Upper lobe of right lung (tissue), 1 donor: ENCODE measurements around the gene ITGAL. TPM values are rescaled to one million over a fixed set of nuclear protein-coding genes. Genes with fewer than 3 reads are reported as not detected.
"Not testable (repeated sequence)": the region's sequence is repeated elsewhere in the genome, so short reads cannot be mapped to it uniquely, and the experiment has no call there.

Experiments
- ATAC-seq: fragments of 200-7000 bp; cut with Tn5 transposase; one replicate; pipeline ENCODE4 v1.9.1; 2020; ENCODE audit warnings: mild to moderate bottlenecking, moderate library complexity
- DNase-seq: peaks from one replicate; pipeline ENCODE4 v3.0.0-alpha.2; 2020
- H3K27ac ChIP-seq: fragments of 200-600 bp; one replicate; pipeline ENCODE4 v1.8.0; 2022
- H3K27me3 ChIP-seq: fragments of 200-600 bp; one replicate; pipeline ENCODE4 v1.8.0; 2022; ENCODE audit warnings: mild to moderate bottlenecking
- H3K36me3 ChIP-seq: fragments of 200-600 bp; one replicate; pipeline ENCODE4 v1.8.0; 2022
- H3K4me1 ChIP-seq: fragments of 200-600 bp; one replicate; pipeline ENCODE4 v1.8.0; 2022
- H3K4me3 ChIP-seq: fragments of 200-600 bp; one replicate; pipeline ENCODE4 v1.8.0; 2022; ENCODE audit warnings: mild to moderate bottlenecking
- H3K9me3 ChIP-seq: fragments of 200-600 bp; one replicate; pipeline ENCODE4 v1.8.0; 2022
- CTCF ChIP-seq: fragments of 200-600 bp; IDR thresholded peaks from one replicate; pipeline ENCODE4 v1.8.0; 2022; ENCODE audit warnings: antibody characterized with exemption
- intact Hi-C: fragments of 100-400 bp; cut with DNase I; formaldehyde crosslinking; loops from one replicate; pipeline ENCODE4 v1.11.0; 2022
- total RNA-seq: library from RNA; stranded (reverse); fragmentation: NEBNext Ultra II Directional; extraction: Animal tissue kit (Norgen Biotek cat#: 25700); gene quantifications from one replicate; pipeline ENCODE4 v1.2.1, GENCODE V29; 2021
- donor health status: DM: no; HTN: yes; CAD: no; lungs with severe emphysema.

Gene ITGAL
- total RNA-seq, 1 donor from 2014 or later, result 62.8 TPM

- H3K27me3 ChIP-seq, result no peaks in the 10 kb centered on the region
- H3K27ac ChIP-seq, result no peak overlapping the region
- no peak overlapping the region for H3K4me3 ChIP-seq
- ATAC-seq (no peak), DNase-seq (no peak)
- intact Hi-C loops, result no loop called here
- no peaks in the 10 kb centered on the region for H3K4me1 ChIP-seq
- no peaks in the 10 kb centered on the region for H3K9me3 ChIP-seq
- TF ChIP-seq CTCF, result no peak
- peaks cover 12% of the 10 kb centered on the region for H3K36me3 ChIP-seq
These were observed 46.0 kb downstream of the ITGAL start for GRCh38 chr16:30518552-30518951.

GRCh38 chr16:30519120-30520049 lies 46.8 kb downstream of the ITGAL start:
- no peak for TF ChIP-seq CTCF

GRCh38 chr16:30521476-30521872 lies 48.9 kb downstream of the ITGAL start:
- Histone ChIP-seq H3K27ac (no peak overlapping the region), H3K36me3 (no peaks in the 10 kb centered on the region), H3K4me3 (no peak overlapping the region), H3K9me3 (no peaks in the 10 kb centered on the region), H3K4me1 (peaks cover 5% of the 10 kb centered on the region), H3K27me3 (no peaks in the 10 kb centered on the region)
- TF ChIP-seq CTCF, result no peak
- DNase-seq (no peak), ATAC-seq (no peak)
- intact Hi-C loops, result no loop called here

More at GRCh38 chr16:30519120-30520049, 46.8 kb downstream of the ITGAL start:
- Histone ChIP-seq H3K27me3 (no peaks in the 10 kb centered on the region), H3K4me3 (no peak overlapping the region), H3K4me1 (no peaks in the 10 kb centered on the region), H3K9me3 (no peaks in the 10 kb centered on the region), H3K27ac (no peak overlapping the region), H3K36me3 (peaks cover 12% of the 10 kb centered on the region)
- ATAC-seq (no peak), DNase-seq (no peak)
- intact Hi-C loops, result no loop called here

- peaks cover 5% of the 10 kb centered on the region for H3K4me1 ChIP-seq
- H3K27me3 ChIP-seq, result no peaks in the 10 kb centered on the region
- no peaks in the 10 kb centered on the region for H3K36me3 ChIP-seq
- DNase-seq, result no peak
- H3K27ac ChIP-seq, result no peak overlapping the region
- no peaks in the 10 kb centered on the region for H3K9me3 ChIP-seq
- no peak for TF ChIP-seq CTCF
- intact Hi-C loops, result no loop called here
- no peak overlapping the region for H3K4me3 ChIP-seq
- no peak for ATAC-seq
These were observed 49.5 kb downstream of the ITGAL start for GRCh38 chr16:30521873-30522641.

GRCh38 chr16:30522702-30523463 lies 50.3 kb downstream of the ITGAL start:
- H3K9me3 ChIP-seq, ATAC-seq, H3K4me3 ChIP-seq, H3K27me3 ChIP-seq, H3K36me3 ChIP-seq, DNase-seq, H3K27ac ChIP-seq, H3K4me1 ChIP-seq, intact Hi-C loops: not testable (repeated sequence)
